Measurements from ENCODE around the gene LSS.
"Not testable (repeated sequence)": the region's sequence is repeated elsewhere in the genome, so short reads cannot be mapped to it uniquely, and the experiment has no call there.

LSS gene

DNA sequence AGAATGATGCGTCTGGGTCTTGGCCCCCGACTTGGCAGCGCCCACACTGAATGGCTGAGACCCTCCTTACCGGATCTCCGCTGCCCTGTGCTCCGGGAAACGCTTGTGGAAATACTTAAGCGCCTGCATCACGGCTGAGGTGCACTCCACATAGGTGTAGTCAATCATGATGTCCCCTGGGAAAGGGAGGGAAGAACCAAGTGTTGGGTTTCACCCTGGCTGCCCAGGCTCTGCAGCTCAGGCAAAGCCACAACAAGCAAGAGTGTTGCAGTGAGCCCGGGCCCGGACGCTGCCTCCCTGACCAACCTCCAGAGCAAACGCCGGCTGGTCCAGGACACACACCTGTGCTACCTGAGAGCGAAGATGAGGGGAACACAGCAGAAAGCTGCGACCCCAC lies 22.8 kb downstream of the LSS start:
- TF ChIP-seq, protein P1, sequence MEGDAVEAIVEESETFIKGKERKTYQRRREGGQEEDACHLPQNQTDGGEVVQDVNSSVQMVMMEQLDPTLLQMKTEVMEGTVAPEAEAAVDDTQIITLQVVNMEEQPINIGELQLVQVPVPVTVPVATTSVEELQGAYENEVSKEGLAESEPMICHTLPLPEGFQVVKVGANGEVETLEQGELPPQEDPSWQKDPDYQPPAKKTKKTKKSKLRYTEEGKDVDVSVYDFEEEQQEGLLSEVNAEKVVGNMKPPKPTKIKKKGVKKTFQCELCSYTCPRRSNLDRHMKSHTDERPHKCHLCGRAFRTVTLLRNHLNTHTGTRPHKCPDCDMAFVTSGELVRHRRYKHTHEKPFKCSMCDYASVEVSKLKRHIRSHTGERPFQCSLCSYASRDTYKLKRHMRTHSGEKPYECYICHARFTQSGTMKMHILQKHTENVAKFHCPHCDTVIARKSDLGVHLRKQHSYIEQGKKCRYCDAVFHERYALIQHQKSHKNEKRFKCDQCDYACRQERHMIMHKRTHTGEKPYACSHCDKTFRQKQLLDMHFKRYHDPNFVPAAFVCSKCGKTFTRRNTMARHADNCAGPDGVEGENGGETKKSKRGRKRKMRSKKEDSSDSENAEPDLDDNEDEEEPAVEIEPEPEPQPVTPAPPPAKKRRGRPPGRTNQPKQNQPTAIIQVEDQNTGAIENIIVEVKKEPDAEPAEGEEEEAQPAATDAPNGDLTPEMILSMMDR (conservative IDR thresholded peaks at IDR 0.05), result no peak
- H3K27ac ChIP-seq, result no peak overlapping the region

DNA sequence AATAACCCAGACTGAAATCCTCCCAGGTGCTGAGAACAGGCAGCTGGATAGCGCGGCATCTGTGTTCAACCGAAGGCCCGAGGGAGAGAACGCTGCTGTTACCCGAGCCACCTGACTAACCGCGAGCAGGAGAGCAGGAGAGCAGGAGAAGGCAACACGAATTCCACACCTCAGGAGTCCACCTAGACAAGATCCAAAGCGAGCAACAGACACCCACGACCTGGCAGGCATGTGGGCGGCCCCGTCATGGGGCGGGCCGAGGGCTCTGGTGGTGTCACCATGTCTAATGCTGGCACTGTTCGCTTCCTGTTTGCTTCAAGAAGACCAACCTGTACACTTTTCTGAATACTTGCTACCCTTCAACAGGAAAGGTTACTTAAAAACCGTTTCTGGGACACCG lies 23.4 kb downstream of the LSS start:
- H3K27ac ChIP-seq, result no peak overlapping the region
- TF ChIP-seq, protein P1 (conservative IDR thresholded peaks at IDR 0.05), result no peak

DNA sequence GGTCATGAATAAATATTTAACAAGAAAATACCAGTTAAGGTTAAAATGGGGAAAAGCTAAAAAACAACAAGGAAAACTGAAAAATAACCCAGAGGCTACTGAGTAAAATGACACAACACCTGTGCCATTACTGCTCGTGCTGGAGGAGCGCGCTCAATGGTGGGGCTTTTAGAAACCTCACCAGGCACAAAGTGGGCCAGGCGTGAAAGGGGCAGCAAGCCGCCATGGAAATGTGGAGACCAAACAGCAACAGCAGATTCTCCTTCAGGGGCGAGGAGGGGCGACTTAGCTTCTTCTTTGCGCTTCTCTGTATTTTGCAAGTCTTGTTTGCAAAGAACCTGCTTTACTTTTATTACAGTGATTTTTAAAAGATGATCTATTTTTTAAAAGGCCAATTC lies 25.4 kb downstream of the LSS start:
- H3K27ac ChIP-seq, result no peak overlapping the region
- TF ChIP-seq, protein P1 (conservative IDR thresholded peaks at IDR 0.05), result no peak

DNA sequence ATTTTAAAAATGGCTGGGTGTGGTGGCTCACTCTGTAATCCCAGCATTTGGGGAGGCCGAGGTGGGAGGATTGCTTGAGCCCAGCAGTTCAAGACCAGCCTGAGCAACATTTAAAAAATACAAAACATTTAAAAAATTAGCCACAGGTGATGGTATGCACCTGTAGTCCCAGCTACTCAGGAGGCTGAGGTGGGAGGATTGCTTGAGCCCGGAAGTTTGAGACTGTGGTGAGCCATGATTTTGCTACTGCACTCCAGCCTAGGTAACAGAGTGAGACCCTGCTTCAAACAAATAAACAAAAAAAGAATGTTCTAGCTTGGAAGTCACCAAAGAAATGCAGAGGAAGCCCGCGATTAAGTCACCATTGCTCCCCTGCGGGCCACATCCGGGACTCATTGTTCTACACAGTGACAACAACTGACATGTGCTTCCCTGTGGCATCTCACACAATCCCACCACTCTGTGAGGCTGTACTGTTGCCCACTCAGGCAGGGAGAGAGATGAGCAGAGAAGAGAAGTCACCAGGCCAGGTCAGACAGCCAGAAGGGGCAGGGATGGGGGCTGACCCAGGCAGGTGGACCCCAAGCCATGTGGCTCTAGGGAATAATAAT lies 25.9 kb downstream of the LSS start:
- no peak overlapping the region for H3K27ac ChIP-seq
- TF ChIP-seq, protein P1 (conservative IDR thresholded peaks at IDR 0.05), result no peak

DNA sequence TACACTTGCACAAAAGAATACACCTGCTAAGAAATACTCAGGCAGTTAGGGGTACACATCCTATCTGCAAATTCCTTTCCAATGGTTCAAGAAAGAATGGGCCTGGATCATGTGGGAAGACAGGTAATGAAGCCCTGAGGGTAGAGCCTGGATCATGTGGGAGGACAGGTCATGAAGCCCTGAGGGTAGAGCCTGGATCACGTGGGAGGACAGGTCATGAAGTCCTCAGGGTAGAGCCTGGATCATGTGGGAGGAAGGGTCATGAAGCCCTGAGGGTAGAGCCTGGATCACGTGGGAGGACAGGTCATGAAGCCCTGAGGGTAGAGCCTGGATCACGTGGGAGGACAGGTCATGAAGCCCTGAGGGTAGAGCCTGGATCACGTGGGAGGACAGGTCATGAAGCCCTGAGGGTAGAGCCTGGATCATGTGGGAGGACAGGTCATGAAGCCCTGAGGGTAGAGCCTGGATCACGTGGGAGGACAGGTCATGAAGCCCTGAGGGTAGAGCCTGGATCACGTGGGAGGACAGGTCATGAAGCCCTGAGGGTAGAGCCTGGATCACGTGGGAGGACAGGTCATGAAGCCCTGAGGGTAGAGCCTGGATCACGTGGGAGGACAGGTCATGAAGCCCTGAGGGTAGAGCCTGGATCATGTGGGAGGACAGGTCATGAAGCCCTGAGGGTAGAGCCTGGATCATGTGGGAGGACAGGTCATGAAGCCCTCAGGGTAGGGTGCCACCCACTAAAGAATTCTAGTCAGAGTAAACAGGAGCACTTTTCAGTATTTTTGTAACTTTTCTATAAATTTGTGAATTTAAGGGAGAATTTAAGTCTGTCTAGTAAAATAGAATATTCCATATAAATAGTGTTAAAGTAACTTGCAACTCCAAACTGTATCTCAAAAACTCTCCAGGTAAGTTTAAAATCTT lies 27.4 kb downstream of the LSS start:
- H3K27ac ChIP-seq, result not testable (repeated sequence)

DNA sequence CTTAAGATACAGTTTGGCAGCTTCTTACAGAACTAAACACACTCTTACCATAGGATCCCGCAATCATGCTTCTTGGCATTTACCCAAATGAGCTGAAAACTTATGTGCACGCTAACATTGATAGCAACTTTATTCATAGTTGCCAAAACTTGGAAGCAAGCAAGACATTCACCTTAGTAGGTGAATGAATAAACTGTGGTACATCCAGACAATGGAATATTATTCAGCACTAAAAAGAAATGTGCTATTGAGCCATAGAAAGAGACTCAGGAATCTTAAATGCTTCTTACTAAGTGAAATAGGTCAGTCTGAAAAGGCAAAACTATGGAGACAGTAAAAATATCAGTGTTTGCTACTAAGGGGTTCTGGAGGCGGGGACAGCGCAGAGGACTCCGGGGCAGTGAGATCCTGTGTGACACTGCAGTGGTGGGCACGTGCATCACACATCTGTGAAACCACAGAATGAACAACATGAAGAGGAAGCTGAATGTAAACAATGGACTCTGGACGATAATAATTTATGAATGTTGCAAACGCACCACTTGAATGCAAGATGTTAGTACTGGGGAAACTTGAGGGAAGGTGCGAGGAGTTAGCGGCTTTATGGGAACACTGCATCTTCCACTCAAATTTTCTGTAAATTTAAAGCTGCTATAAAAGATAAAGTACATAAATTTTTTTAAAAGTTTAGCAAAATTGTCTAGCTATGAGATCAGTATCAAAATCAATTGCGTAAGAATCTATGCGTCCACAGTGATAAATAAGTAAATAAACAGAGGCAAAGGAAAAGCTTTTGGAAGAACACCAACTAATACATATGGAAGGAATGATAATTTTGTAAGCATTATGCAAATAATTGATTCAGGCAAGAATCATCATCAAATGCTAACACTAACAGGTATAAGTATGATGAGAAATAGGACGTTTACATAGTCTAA lies 28.9 kb downstream of the LSS start:
- H3K27ac ChIP-seq, result no peak overlapping the region
- TF ChIP-seq, protein P1 (conservative IDR thresholded peaks at IDR 0.05), result no peak

DNA sequence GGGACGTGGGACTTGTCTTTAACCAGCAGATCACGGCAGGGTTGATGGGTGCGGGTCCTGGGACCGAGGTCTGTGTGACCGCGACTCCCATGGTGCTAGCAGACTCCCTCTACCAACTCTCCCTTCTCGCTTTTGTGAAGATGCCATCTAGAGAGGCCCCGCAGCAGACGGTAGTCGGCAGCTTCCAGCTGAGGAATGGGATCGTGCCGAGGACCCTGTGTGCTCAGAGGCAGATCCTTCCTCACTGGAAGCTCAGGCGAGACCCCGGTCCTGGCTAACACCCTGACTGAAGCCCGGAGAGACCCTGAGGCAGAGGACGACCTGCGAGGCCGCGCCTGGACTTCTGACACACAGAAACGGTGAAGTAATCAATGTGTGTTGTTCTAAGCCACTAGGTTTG lies 31.8 kb downstream of the LSS start:
- TF ChIP-seq, protein P1 (conservative IDR thresholded peaks at IDR 0.05), result no peak
- H3K27ac ChIP-seq, result no peak overlapping the region
